Kidney epithelial cell (primary cell): ENCODE data around the gene UNC93A. TPM values are rescaled to one million over a fixed set of nuclear protein-coding genes. Genes with fewer than 3 reads are reported as not detected.

Experiments
- DNase-seq: peaks from one replicate; pipeline ENCODE4 v3.0.0-alpha.2; 2010; ENCODE audit warnings: low read depth
- H3K27me3 ChIP-seq: 2 replicates; pipeline ENCODE4 v1.6.0; 2011; ENCODE audit warnings: low read length; ENCODE audit not compliant: control insufficient read depth, insufficient read depth
- H3K36me3 ChIP-seq: 2 replicates; pipeline ENCODE4 v1.5.1; 2011; ENCODE audit warnings: low read length; ENCODE audit not compliant: control insufficient read depth, insufficient read depth
- H3K4me3 ChIP-seq: 2 replicates; pipeline ENCODE4 v1.5.1; 2011; ENCODE audit warnings: low read depth, mild to moderate bottlenecking, control low read depth, low read length
- total RNA-seq: library from RNA; depleted of rRNA; stranded (reverse); fragments of >200 nt; gene quantifications from 2 replicates; pipeline ENCODE4 v1.2.3, GENCODE V29; 2015
- TF ChIP-seq, protein P1 (sequence below): IDR thresholded peaks from 2 replicates; pipeline ENCODE4 v1.5.1; 2011; ENCODE audit warnings: mild to moderate bottlenecking, moderate library complexity, low read length, control low read depth, inconsistent platforms; ENCODE audit not compliant: insufficient read depth, poor library complexity, severe bottlenecking

UNC93A gene
- total RNA-seq, 1 donor from 2014 or later = not detected

DNA sequence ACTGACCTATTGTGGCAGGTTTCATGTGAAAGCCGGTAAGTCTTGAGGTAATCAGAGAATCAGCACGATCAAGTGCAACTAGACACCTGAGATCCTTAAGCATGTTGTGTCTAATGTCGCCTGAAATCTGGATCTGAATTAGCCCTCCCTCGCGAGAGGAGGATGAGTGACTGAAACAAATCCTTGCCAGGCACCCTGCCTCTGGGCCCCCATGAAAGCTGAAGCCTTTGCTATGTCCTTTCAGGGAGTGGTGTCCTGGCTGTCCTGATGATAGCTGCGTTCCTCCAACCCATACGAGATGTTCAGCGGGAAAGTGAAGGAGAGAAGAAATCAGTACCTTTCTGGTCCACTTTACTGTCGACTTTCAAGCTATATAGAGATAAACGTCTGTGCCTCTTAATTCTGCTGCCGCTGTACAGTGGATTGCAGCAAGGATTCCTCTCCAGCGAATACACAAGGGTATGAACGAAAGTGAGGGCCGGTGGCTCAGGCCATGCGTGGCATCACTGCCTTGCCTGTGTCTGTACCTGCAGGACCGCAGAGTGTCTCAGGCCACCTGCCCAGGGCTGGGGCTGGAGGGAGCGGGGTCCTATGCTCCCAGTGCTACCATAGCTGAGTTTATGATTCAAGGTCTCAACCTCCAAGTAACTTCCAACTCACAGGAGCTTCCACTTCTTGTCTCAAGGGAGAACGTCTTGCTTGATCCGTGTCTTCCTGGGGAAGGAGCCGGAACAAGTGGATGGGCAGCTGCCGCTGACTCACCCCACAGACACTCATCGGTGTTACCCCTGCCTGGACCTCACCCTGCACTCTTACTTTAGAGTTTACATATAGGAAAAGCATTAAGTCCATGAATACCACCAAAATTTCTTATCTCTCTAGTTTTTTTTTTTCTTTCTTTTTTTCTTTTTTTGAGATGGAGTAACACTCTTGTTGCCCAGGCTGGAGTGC lies 12.8 kb downstream of the UNC93A start:
- no peak for DNase-seq
- Histone ChIP-seq H3K36me3 (no peaks in the 10 kb centered on the region), H3K27me3 (peaks cover 3% of the 10 kb centered on the region), H3K4me3 (no peak overlapping the region)
- TF ChIP-seq, protein P1, sequence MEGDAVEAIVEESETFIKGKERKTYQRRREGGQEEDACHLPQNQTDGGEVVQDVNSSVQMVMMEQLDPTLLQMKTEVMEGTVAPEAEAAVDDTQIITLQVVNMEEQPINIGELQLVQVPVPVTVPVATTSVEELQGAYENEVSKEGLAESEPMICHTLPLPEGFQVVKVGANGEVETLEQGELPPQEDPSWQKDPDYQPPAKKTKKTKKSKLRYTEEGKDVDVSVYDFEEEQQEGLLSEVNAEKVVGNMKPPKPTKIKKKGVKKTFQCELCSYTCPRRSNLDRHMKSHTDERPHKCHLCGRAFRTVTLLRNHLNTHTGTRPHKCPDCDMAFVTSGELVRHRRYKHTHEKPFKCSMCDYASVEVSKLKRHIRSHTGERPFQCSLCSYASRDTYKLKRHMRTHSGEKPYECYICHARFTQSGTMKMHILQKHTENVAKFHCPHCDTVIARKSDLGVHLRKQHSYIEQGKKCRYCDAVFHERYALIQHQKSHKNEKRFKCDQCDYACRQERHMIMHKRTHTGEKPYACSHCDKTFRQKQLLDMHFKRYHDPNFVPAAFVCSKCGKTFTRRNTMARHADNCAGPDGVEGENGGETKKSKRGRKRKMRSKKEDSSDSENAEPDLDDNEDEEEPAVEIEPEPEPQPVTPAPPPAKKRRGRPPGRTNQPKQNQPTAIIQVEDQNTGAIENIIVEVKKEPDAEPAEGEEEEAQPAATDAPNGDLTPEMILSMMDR = no peak

DNA sequence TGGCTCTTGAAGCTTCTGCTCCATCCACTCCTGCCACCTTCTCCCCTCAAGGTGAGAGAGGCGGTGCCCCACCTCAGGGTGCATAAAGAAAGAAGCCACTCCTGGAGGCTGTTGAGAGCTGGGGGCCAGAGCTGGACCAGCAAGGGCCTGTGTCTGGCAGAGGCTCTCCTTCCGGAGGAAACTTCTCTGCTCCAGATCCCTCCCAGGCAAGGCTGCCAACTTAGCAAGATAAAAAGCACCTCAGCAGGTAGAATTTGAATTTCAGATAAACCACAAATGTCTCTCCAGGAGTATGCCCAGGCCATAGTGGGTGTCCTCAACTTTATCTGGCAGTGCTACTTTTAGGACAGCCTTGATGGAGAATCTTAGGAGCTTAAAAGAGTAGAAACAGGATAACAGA lies 13.8 kb downstream of the UNC93A start:
- Histone ChIP-seq H3K27me3 (peaks cover 3% of the 10 kb centered on the region), H3K36me3 (no peaks in the 10 kb centered on the region), H3K4me3 (no peak overlapping the region)
- TF ChIP-seq, protein P1 = no peak
- DNase-seq = no peak

DNA sequence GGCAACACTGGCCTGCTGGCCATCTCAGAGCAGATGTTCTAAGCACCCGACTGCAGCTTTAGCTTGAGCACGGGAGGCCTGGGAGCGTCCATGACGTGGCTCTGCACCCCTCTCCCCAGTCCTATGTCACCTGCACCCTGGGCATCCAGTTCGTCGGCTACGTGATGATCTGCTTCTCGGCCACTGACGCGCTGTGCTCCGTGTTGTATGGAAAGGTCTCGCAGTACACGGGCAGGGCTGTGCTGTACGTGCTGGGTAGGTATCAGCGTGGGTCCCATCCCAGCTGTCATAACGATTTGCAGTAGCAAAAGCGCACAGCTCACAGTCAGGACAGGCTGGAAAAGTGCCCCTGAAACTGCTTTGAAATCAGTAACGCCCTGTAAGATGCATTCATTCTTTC lies 14.7 kb downstream of the UNC93A start:
- H3K27me3 ChIP-seq = peaks cover 3% of the 10 kb centered on the region
- TF ChIP-seq, protein P1 = no peak
- DNase-seq = no peak
- H3K36me3 ChIP-seq = no peaks in the 10 kb centered on the region
- H3K4me3 ChIP-seq = no peak overlapping the region

DNA sequence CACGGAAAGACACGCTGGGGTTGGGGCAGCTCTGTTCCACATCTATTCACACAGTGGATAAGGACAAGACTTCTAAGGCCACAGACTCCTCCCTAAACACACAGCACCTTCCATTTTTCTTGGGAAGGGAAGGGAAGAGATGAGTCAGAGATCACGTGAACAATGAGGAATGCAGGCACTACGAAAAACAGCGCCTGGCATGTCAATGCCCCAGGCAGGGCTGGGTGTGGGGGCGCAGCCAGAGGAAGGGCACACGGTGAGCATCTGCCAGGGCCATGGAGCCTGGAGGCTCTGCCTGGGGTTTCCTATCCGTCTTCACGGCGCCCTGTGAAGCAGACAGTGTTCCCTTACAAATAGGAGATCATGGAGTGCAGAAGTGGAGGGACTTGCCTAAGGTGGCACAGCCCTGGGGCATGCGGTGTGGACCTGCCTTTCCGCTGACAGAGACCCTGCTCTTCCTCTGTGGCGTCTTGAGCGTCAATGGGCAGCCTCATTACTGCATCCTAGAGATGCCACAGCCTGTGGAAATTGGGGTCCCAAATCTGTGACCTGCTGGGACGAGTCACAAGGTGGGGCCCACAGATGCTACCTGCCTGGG lies 15.4 kb downstream of the UNC93A start:
- TF ChIP-seq, protein P1 = no peak
- H3K27me3 ChIP-seq = peaks cover 2% of the 10 kb centered on the region
- no peaks in the 10 kb centered on the region for H3K36me3 ChIP-seq
- no peak for DNase-seq
- H3K4me3 ChIP-seq = no peak overlapping the region

DNA sequence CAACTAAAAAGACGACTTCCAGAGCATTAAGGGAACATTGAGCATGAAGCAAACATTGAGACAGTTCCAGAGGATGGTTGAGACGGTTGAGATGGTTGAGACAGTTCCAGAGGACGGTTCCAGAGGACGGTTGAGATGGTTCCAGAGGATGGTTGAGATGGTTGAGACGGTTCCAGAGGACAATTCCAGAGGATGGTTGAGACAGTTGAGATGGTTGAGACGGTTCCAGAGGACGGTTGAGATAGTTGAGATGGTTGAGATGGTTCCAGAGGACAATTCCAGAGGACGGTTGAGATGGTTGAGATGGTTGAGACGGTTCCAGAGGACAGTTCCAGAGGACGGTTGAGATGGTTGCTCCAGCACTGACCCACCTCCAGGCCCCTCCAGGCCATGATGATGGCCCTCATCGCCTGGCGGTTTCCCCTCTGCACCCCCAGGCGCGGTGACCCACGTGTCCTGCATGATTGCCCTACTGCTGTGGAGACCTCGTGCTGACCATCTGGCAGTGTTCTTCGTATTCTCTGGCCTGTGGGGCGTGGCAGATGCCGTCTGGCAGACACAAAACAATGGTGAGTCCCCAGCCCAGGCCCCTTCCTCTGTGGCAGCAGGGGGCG lies 16.3 kb downstream of the UNC93A start:
- no peak for DNase-seq
- no peaks in the 10 kb centered on the region for H3K36me3 ChIP-seq
- H3K4me3 ChIP-seq = no peak overlapping the region
- TF ChIP-seq, protein P1 = no peak
- H3K27me3 ChIP-seq = no peaks in the 10 kb centered on the region
